Nephron progenitor cell (in vitro differentiated cells): ENCODE results near the gene PRRC2A.
A peak's percentile ranks its signal among the peaks of the same experiment; 100 is the strongest.

ENCODE experiments used
- DNase-seq: peaks from one replicate; pipeline ENCODE4 v3.0.0; 2021
- H3K27ac Mint-ChIP-seq: 2 replicates; pipeline ENCODE4 v1.8.0; 2021; ENCODE audit warnings: mild to moderate bottlenecking, moderate library complexity, mixed read lengths
- H3K27me3 Mint-ChIP-seq: 2 replicates; pipeline ENCODE4 v1.8.0; 2021; ENCODE audit warnings: mild to moderate bottlenecking, low read depth, mixed read lengths; ENCODE audit not compliant: poor library complexity
- H3K36me3 Mint-ChIP-seq: 2 replicates; pipeline ENCODE4 v1.8.0; 2021; ENCODE audit warnings: low read depth, mixed read lengths
- H3K4me1 Mint-ChIP-seq: 2 replicates; pipeline ENCODE4 v1.8.0; 2021; ENCODE audit warnings: mixed read lengths
- H3K4me3 Mint-ChIP-seq: 2 replicates; pipeline ENCODE4 v1.8.0; 2021; ENCODE audit warnings: mild to moderate bottlenecking, moderate library complexity, mixed read lengths
- H3K9me3 Mint-ChIP-seq: 2 replicates; pipeline ENCODE4 v1.8.0; 2021; ENCODE audit warnings: mild to moderate bottlenecking, moderate library complexity, mixed read lengths
- CTCF ChIP-seq: fragments of 200-600 bp; sonication (generic); IDR thresholded peaks from 2 replicates; pipeline ENCODE4 v1.5.0; 2021; ENCODE audit warnings: antibody characterized with exemption

PRRC2A gene

GRCh38 chr6:31632279-31632946 is 11.9 kb downstream of the PRRC2A start:
- Mint-ChIP-seq H3K27me3 (peaks cover 3% of the 10 kb centered on the region), H3K36me3 (peaks cover 82% of the 10 kb centered on the region), H3K4me1 (peaks cover 5% of the 10 kb centered on the region), H3K27ac (peak overlapping the region; percentile 96), H3K4me3 (no peak overlapping the region), H3K9me3 (no peaks in the 10 kb centered on the region)
- no peak for DNase-seq
- no peak for TF ChIP-seq CTCF

GRCh38 chr6:31633447-31633846 is 12.9 kb downstream of the PRRC2A start:
- Mint-ChIP-seq H3K36me3 (peaks cover 72% of the 10 kb centered on the region), H3K4me1 (peaks cover 5% of the 10 kb centered on the region), H3K4me3 (no peak overlapping the region), H3K9me3 (no peaks in the 10 kb centered on the region), H3K27me3 (peaks cover 3% of the 10 kb centered on the region), H3K27ac (peak overlapping the region; percentile 96)
- no peak for DNase-seq
- no peak for TF ChIP-seq CTCF

- H3K4me1 Mint-ChIP-seq: peaks cover 5% of the 10 kb centered on the region
- TF ChIP-seq CTCF: no peak
- peaks cover 70% of the 10 kb centered on the region for H3K36me3 Mint-ChIP-seq
- no peaks in the 10 kb centered on the region for H3K9me3 Mint-ChIP-seq
- H3K27ac Mint-ChIP-seq: peak overlapping the region; percentile 75
- no peak for DNase-seq
- H3K4me3 Mint-ChIP-seq: no peak overlapping the region
- peaks cover 3% of the 10 kb centered on the region for H3K27me3 Mint-ChIP-seq
These were observed 13.6 kb downstream of the PRRC2A start for GRCh38 chr6:31634131-31634530.

GRCh38 chr6:31634969-31635575 is 14.6 kb downstream of the PRRC2A start:
- peaks cover 5% of the 10 kb centered on the region for H3K4me1 Mint-ChIP-seq
- no peak for TF ChIP-seq CTCF
- peaks cover 3% of the 10 kb centered on the region for H3K27me3 Mint-ChIP-seq
- DNase-seq: no peak
- no peaks in the 10 kb centered on the region for H3K9me3 Mint-ChIP-seq
- no peak overlapping the region for H3K4me3 Mint-ChIP-seq
- peaks cover 66% of the 10 kb centered on the region for H3K36me3 Mint-ChIP-seq
- peak overlapping the region; percentile 72 for H3K27ac Mint-ChIP-seq

- Mint-ChIP-seq H3K27me3 (peaks cover 3% of the 10 kb centered on the region), H3K36me3 (peaks cover 71% of the 10 kb centered on the region), H3K27ac (peak overlapping the region; percentile 66), H3K9me3 (no peaks in the 10 kb centered on the region), H3K4me3 (no peak overlapping the region), H3K4me1 (peaks cover 5% of the 10 kb centered on the region)
- no peak for DNase-seq
- TF ChIP-seq CTCF: no peak
These were observed 16.4 kb downstream of the PRRC2A start for GRCh38 chr6:31636698-31637596.
